ENCODE data around the gene RHEB.

The RHEB gene

DNA sequence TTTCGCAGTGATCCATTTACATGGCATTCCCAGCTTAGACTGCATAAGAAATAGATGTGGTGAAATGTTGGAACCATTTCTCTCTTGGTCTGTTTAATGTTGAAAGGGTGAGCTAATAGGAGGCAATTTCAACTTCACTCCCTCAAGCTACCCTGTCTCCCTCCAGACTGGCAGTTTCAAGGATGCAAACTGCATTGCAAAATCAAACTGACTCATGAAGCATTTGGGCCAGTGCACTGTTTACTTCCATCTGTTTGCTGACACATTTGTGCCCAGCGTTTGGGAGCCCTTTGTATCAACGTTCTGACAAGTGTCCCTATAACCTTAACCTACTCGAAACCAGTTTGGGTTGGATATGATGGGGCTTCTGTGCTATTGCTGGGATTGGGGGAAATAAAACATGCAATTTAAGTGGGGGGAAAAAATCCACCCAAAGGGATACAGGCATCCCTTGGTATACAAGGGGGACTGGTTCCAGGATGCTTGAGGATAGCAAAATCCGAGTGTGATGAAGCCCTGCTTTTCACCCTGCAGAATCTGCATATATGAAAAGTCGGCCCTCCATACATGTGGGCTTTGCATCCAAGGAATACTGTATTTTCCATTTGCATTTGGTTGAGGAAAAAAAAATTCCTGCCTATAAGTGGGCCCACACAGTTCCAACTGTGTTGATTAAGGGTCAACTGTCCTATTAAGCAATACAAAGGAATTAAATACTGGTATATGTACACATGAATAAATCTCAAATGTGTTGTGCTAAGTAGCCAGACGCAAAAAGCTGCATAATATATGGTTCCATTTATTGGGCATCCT is 15.6 kb downstream of the RHEB start:
- DNase-seq (ENCODE audit: low read depth in 2 of 2), result no peak

DNA sequence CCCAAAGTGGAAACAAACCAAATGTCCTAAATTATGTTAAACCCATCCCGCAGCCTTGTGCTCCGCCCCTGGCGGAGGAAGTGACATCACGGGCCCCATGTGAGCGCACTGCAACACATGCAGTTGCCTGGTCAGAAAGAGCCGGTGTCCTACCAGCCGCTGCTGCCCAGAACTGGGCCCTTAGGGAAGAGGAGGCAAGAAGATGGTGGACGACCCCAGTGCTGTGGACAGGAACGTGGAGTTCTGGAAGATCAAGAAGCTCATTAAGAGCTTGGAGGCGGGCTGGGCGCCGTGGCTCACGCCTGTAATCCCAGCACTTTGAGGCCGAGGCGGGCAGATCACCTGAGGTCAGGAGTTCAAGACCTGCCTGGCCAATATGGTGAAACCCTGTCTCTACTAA is 18.0 kb downstream of the RHEB start:
- DNase-seq (ENCODE audit: low read depth in 2 of 2), result no peak

DNA sequence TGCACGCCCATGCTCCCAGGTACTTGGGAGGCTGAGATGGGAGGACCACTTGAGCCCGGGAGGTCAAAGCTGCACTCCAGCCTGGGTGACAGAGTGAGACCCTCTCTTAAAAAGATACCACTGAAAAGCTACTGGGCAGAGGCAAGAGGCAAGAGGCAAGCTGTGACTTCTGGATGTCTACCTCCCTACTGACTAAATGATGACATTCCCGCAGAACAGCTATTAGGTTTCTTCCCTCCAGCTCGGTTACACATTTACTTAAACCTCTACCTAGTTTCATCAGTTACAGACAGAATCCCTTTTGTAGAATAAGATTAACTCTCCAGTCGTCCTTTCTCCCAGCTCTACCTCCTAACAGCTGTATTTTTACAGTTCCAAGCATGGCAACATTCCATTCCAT is 21.2 kb downstream of the RHEB start:
- no peak for DNase-seq (ENCODE audit: low read depth in 2 of 2)

DNA sequence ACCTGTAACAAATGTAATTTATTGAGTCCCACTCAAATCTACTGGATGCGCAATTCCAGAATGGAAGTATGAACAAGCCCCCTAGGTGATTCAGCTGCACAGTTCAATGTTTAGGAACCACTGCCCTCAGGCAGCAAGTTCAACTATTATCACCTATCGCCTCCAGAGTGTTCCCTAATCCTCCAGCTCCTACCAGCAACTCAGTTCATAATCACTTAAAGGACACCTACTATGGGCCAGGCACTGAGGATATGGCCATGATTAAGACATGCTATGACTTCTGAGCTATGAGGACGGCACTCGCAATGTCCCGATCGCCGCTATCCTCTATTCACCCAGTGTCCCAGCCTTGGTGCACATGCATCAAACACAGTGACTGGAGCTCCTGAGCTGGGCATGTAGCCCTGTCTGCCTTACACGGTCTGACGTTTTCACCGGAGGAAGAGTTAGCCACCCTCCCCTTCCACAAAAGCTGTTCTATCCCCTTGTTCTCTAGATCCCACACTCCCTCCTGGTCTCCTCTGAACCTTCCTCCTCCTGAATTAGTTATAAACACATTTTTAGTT is 22.3 kb downstream of the RHEB start:
- DNase-seq (ENCODE audit: low read depth in 2 of 2), result no peak

DNA sequence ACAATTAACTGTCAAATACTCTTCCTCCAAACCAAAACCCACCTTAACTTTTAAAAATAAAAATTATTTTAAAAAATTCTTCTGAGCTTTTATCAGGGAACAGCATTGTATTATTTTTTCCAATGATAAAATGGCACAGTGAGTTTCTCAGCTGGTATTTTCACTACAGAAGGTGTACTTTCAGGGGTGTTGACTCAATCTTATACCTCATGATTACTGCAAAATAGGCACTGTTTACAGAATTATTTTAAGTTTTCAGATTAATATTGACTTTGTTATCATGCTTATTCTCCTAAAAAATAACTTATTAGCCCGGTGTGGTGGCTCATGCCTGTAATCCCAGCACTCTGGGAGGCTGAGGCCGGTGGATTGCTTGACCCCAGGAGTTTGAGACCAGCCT is 24.3 kb downstream of the RHEB start:
- no peak for DNase-seq (ENCODE audit: low read depth in 2 of 2)

DNA sequence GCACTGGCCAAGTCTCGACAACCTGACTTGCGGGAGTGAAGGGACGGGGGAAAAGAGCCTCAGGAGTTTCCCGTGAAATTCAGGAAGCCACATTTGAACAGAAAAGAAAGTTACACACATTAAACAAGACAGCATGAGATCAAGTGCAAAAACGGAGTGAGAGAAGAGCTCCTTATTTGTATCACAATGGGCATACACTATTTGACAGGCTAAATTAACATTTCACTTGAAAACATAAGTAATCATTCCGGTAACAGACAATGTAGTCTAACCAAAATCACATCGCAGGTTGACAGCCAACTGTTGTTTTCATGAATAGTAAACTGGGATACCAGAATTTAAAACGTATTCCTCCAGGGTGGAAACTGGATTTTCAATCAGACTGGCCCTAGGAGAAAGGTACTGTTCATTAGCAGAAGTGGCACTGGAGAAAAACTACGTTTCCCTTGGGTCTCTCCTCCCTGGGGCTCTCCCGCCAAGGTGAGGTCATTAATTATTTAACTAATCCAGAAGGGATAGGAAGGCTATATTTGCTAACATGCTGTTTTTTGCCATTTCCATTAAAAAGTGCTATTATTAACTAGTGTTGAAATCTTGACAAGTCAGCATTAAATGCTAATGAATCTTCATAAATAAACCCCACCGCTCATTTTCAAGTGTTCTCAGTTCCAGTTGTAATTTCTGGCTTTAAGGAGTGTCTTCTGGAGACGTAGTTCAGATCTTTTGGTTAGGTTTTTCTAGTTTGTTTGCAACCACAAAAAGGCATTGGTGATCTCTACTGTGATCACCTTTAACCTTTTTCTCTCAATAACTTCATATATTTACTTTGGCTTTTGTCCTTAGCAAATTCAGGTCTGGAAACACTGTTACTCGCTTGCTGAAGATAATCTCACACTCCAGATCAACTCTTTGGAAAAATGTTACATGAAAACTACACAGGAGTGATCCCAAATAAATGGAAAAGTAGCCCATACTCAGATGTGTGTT is 25.1 kb downstream of the RHEB start:
- DNase-seq (ENCODE audit: low read depth in 2 of 2), result no peak

DNA sequence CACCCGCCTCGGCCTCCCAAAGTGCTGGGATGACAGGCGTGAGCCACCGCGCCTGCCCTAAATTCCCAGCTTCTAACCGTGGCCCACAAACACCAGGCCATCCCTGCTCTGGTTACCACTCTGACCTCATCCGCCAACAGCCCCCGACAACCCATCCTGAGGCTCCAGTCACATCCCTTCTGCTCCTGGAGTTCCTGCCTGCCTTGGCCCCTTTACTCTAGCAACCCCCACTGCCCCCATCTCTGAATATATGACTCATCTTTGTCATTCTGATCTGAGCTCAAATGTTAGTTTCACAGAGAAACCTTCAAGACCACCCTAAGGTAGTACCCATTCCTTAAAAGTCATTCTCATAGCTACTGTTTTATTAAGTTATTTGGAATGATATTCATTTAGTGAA is 26.6 kb downstream of the RHEB start:
- DNase-seq (ENCODE audit: low read depth in 2 of 2), result no peak

DNA sequence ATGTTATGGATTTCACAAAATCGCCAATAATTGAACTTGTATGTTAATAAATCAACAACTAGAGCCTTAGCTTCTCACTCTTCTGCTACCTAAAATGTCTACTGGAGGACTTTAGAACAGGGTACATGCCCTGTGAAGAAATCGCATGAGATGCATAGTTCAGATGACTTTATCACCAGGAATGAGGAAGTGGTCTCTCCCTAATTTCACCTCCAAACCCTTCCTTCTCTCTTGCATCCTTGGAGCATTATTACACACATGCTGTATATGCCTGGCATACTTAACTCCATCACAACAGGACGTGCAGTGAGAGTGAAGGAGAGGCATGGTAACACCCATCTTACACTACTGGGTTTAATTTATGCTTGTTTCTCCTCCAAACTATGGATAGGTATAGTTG is 27.8 kb downstream of the RHEB start:
- DNase-seq (ENCODE audit: low read depth in 2 of 2), result no peak

DNA sequence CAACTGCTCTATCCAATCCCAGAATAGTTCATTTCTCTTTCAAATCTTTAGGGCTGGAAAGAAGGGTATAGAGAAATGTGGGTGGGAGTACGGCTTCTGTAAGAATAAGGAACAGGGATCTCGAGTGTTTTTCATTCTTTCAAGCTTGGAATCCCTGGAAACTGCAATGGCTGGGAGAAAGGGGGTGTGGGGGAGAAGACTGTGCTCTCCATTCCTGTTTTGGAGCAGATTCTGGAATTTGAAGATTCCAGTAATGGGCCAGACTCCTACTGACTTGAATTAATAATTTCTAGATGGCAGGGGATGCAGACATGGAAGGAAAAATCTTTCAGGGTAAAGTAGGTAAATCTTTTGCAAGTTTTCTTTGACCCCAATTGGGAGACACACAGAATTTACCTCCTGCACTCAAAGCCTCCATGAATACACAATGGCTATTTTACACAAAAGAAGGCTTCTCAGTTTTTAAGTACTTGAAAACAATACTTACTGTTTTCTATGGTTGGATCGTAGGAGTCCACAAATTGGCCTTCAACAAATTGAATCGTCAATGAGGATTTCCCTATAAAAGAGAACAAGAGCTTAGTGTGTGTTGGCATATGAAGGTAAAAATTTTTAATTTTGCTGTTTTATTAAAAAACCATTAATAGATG is 29.1 kb downstream of the RHEB start:
- DNase-seq (ENCODE audit: low read depth in 2 of 2), result no peak

DNA sequence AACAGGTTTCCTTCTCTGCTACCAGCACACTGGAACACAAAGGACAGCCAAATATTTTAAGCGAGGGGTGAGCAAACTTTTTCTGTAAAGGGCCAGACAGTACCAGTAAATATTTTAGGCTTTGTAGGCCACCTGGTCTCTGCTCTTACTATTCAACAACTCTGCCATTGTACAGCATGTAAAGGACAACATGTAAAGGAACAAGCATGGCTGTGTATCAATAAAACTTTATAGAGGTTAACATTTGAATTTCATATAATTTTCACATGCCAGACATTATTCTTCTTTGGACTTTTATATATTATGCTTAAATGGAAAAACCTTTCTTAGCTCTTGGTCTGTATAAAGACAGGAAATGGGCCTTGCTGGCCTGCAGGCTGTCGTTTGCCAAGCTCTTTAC is 30.2 kb downstream of the RHEB start:
- DNase-seq (ENCODE audit: low read depth in 2 of 2), result no peak

DNA sequence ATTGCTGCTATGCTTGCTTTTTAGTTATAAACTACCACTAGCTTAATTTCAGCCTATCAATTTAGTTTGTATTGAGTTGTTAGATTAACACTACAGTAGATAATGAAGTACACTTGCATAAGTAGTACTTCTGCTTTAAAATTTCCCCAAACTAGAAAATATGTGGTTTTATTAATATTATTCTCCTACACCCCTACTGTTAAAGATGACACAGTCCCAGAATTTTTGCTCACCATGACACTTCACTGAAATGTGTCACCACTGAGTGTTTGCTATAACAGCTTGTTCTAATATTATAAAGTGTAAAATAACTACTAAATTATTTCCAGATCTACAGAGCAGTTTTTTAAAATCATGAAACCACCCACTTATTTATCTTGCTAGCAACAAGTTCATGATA is 31.6 kb downstream of the RHEB start:
- no peak for DNase-seq (ENCODE audit: low read depth in 2 of 2)

DNA sequence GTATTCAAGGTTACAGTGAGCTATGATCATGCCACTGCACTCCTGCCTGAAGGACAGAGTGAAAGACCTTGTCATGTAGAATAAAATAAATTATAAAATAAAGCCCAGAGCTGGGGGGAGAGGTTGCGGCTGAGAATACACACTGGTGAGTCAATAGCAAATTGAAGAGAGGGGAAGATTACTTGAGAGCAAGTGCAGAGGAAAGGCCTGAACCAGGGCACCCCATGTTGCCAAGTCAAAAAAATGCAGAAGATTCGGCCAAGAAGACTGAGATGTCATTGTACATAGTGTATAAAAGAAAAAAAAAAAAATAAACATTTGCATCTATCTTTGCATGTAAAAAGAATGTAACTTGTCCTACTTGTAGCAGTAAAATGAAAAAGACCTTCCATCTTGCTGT is 32.5 kb downstream of the RHEB start:
- DNase-seq (ENCODE audit: low read depth in 2 of 2), result no peak

DNA sequence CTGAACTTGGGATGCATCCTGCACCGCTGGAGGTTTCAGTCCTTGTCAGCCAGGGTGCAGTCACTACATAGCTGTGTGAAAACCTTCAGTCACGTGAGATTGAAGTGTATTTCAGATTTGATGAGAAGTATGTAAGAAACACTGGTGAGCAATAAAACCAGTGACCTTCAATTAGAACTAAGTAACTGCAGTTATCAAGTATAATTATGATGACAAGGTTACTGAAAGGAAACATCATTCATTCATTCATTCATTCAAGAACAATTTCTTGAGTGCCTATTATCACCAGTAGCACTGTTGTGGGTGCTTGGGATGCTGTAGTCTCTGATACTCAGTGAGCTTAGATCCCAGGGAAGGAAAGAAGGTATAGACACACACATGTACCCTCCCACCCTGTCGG is 33.6 kb downstream of the RHEB start:
- DNase-seq (ENCODE audit: low read depth in 2 of 2), result no peak

DNA sequence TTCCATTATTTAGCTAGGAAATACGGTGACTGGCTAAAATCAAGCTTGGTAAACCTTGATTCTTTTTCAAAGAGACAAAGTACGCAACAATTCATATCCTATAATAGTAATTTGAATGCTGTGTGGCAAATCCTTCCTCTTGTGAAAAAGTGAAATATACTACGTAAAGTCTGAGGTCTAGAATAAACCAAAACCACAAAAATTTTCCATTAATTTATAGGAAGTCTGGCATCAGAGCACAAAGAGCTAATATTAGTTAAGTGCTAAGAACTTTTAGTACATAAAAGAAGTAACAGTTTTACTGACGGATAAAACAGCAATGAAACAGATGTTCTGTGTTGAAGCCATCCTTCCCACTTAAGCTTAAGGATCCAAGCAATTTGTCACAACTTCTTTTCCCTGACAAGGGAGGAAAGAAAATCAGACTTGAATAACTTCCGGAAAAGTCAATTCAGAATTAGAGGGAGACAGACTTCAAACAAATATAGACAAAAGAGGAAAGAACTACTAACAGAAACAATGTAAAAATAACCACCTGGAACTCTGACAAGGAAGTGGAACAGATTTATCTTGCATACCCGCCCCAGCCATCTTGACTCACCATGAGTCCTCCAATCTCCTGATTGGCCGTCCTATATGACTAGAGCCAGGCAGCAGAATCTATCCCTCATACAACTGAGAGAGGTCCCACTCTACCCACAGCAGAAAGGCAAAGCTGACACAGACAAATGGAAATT is 34.6 kb downstream of the RHEB start:
- no peak for DNase-seq (ENCODE audit: low read depth in 2 of 2)

DNA sequence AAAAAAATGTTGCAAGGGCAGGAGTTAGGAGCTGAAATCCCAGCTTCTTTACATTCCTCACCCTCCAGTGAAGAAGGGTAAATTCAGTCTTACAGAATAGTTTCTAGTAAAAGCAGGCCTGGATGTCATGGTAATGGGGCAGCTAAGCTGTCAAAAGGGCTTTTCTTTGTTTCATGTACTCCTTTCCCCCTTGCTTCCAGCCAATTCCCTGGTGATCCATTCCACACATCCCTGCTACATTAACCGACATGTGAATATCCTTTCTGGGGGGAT is 36.0 kb downstream of the RHEB start:
- DNase-seq (ENCODE audit: low read depth in 2 of 2), result no peak

DNA sequence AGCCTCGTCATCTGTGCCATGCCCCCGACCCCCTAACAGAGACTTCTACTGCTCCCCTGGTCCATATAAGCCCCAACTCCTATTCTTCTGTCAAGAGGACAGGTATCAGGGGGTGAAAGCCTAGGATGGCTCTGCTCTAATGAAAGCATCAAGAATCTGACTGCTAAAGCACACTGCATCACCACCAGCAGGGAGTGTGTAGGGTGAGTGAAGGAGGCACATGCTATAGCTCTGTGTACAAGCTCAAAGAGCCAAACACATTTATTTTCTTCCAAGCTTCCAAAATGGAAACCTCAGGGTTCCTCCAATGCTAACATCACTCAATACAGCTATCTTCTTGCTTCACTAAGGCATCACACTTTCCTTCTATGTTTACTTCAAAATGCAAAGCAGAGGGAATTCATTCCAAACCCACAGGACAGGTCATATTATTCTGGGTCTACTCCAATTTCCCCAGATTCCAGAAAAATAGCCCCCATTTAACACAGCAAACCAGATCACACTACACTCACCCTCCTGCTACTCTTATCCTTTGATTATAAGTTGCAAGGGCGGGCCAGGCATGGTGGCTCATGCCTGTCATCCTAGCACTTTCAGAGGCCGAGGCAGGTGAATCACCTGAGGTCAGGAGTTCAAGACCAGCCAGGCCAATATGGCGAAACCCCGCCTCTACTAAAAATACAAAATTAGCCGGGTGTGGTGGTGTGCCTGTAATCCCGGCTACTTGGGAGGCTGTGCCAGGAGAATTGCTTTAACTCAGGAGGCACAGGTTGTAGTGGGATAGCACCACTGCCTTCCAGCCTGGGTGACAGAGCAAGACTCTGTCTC is 36.6 kb downstream of the RHEB start:
- DNase-seq (ENCODE audit: low read depth in 2 of 2), result no peak

DNA sequence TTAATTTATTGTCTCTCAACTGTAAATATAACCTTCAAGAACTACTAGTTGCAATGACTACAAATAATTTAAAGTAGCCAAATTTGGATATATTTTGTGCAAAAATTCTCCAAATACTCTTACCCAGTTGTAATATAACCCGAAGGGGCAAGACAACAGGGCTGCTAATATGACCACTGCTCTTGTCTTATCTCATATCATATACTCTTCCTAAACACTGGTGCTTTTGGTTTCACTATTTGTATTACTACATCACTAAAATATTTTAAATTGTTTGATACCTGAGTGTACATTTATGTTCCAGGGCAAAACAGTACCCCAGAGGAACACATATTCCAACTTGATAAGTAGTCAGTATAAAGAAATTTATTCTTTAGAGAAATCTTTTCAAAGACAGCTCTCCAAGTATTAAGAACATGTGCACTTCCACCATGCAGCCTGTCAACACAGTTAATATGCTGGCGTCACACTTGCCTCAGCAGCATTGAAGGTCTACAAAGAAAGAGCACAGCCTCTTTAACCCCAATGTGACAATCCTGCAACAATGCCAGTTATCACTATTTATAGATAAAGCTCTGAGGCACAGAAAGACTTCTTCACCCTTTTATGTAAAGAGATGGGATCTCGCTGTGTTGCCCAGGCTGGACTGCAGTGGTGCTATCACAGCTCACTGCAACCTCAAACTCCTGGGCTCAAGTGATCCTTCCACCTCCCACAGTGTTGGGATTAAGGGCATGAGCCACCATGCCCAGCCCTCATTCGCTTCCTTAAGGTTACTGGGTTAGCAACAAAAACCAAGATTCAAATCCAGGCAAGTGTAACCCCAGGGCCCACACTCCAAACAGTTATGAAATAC is 37.8 kb downstream of the RHEB start:
- DNase-seq (ENCODE audit: low read depth in 2 of 2), result no peak

DNA sequence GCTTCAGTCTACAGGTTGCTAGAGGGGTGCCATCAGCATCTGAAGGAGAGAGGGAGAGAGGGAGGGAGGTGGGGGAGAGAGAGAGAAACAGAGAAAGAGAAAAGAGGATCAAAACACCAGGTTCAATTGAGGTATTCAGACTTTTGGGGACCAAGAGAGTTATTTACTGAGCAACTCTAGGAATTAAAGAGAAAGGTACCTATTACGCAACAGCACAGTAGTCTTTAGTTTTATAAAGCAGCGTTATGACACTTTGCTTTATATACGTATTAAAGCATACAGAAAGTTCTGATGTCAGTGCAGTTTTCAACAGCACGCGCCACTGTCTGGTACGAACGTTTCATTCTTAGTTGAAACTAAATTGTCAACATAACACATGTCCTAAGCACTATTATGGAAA is 41.8 kb downstream of the RHEB start:
- no peak for DNase-seq (ENCODE audit: low read depth in 2 of 2)

DNA sequence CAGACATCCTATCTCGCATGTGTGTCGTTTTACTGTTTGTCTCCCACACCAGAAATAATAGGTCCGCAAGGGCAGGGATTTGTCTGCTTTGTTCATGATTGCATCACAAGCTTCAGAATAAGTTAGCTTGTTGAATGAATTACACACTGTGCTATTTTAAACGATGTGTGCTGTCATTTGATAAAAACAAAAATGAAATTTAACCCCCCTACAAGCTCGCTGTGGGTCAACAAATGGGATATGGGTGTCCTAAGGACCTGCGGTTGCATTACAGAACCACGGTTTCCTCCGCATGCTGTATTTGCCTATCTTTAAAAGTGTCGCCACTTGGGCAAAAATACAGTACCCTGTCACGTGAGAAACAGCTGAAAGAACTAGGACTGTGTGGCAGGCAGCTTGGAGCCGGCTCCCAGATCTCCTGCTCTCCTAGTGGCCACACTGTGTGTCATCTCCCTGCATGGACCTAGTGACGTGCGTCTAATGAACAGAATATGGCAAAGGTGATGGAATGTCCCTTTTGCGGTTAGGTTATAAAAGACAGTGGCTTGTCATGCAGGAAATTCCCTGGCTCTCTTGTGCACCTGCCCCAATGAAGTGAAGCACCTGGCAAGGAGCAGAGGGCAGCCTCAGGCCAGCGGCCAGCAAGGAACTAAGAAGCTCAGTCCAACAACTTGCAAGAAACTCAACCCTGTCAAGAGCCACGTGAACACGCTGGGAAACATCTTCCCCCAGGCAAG is 46.9 kb downstream of the RHEB start:
- DNase-seq (ENCODE audit: low read depth in 2 of 2), result no peak

Data from stimulated activated CD4-positive, alpha-beta T cell treated with anti-CD3 and anti-CD28 coated beads, Interleukin-1b, Interleukin-23, amount 100 ng/mL, for 1 hour (primary cell).